Body of pancreas (tissue), 4 donors: ENCODE results near the gene TRNP1.

Experiments
- POLR2A ChIP-seq, 3 donors: fragments of 450-650 bp; IDR thresholded peaks; one replicate each; pipeline ENCODE4 v1.6.1; 2016; ENCODE audit warnings: antibody characterized with exemption in 3 of 3, mild to moderate bottlenecking in 2 of 3
- TF ChIP-seq, protein P1 (sequence below), 7 experiments: fragments of 450-650 bp in 4 of 7; fragments of 200-600 bp in 3 of 7; sonication (generic) in 3 of 7; IDR thresholded peaks; one replicate each; pipeline ENCODE4 v1.5.1; 2016 to 2019; ENCODE audit warnings: antibody characterized with exemption in 7 of 7

- no peak for TF ChIP-seq POLR2A (IDR thresholded peaks at IDR 0.05)
- TF ChIP-seq, protein P1, sequence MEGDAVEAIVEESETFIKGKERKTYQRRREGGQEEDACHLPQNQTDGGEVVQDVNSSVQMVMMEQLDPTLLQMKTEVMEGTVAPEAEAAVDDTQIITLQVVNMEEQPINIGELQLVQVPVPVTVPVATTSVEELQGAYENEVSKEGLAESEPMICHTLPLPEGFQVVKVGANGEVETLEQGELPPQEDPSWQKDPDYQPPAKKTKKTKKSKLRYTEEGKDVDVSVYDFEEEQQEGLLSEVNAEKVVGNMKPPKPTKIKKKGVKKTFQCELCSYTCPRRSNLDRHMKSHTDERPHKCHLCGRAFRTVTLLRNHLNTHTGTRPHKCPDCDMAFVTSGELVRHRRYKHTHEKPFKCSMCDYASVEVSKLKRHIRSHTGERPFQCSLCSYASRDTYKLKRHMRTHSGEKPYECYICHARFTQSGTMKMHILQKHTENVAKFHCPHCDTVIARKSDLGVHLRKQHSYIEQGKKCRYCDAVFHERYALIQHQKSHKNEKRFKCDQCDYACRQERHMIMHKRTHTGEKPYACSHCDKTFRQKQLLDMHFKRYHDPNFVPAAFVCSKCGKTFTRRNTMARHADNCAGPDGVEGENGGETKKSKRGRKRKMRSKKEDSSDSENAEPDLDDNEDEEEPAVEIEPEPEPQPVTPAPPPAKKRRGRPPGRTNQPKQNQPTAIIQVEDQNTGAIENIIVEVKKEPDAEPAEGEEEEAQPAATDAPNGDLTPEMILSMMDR (IDR thresholded peaks at IDR 0.05), result no peak
These were observed 27.9 kb upstream of the TRNP1 start for GRCh38 chr1:26965628-26966027.
